Panc1 (cell line): ENCODE results near the gene CCDC192. TPM values are rescaled to one million over a fixed set of nuclear protein-coding genes. Genes with fewer than 3 reads are reported as not detected.

Experiments used
- ATAC-seq: fragments of 200-7000 bp; cut with Tn5 transposase; 2 replicates; pipeline ENCODE4 v1.9.1; 2020; ENCODE audit warnings: mild to moderate bottlenecking, moderate library complexity
- BruUV-seq: library from RNA; stranded (reverse); fragments of 400-500 nt; replicated peaks from 2 replicates; lab custom pipeline; 2021; lab: Mats Ljungman, UMichigan
- CTCF ChIA-PET: fragments of 300-600 bp; sonication (Branson Sonifier 250); formaldehyde crosslinking; loops from one replicate; lab custom pipeline; 2022; ENCODE audit warnings: antibody characterized with exemption; lab: Charles Lee
- POLR2A ChIA-PET: fragments of 300-600 bp; sonication (Branson Sonifier 250); formaldehyde crosslinking; loops from one replicate; lab custom pipeline; 2022; ENCODE audit warnings: antibody characterized with exemption; lab: Charles Lee
- DNase-seq: peaks from one replicate; pipeline ENCODE4 v3.0.0-alpha.2; 2010; ENCODE audit warnings: low read depth, low spot score
- H3K27ac ChIP-seq: 2 replicates; pipeline ENCODE4 v1.5.1; 2011; ENCODE audit warnings: mild to moderate bottlenecking, low read length, inconsistent platforms
- H3K27me3 ChIP-seq: fragments of 200-500 bp; sonication (Bioruptor generic); 2 replicates; pipeline ENCODE4 v1.6.0; 2014; ENCODE audit warnings: low read length, inconsistent platforms; ENCODE audit not compliant: control insufficient read depth, insufficient read depth
- H3K36me3 ChIP-seq: fragments of 200-500 bp; sonication (Bioruptor generic); 2 replicates; pipeline ENCODE4 v1.5.1; 2014; ENCODE audit warnings: inconsistent platforms, mild to moderate bottlenecking, low read length, moderate library complexity; ENCODE audit not compliant: control insufficient read depth, insufficient read depth
- H3K4me1 ChIP-seq: 2 replicates; pipeline ENCODE4 v1.5.1; 2011; ENCODE audit warnings: inconsistent platforms, mild to moderate bottlenecking, low read length, moderate library complexity; ENCODE audit not compliant: control insufficient read depth, insufficient read depth
- H3K4me3 ChIP-seq, 2 experiments: 2 replicates each; pipeline ENCODE4 v1.5.1; 2011 to 2012; ENCODE audit warnings: low read depth in 2 of 2, low read length in 2 of 2, mild to moderate bottlenecking in 2 of 2, inconsistent platforms in 1 of 2, moderate library complexity in 1 of 2
- H3K9me3 ChIP-seq: fragments of 200-500 bp; sonication (Bioruptor generic); 2 replicates; pipeline ENCODE4 v1.5.1; 2014; ENCODE audit warnings: low read depth, mild to moderate bottlenecking, inconsistent platforms, low read length, moderate library complexity; ENCODE audit not compliant: control insufficient read depth, insufficient read depth
- POLR2AphosphoS5 ChIP-seq: IDR thresholded peaks from 2 replicates; pipeline ENCODE4 v1.6.1; 2012; ENCODE audit warnings: mild to moderate bottlenecking, low read depth, low read length, moderate library complexity
- SIN3A ChIP-seq: IDR thresholded peaks from 2 replicates; pipeline ENCODE4 v1.6.1; 2012; ENCODE audit warnings: low read depth, mild to moderate bottlenecking, low read length, moderate library complexity, borderline replicate concordance; ENCODE audit not compliant: insufficient read depth
- TCF7L2 ChIP-seq: IDR thresholded peaks from 2 replicates; pipeline ENCODE4 v1.6.1; 2011; ENCODE audit warnings: mild to moderate bottlenecking, low read depth, low read length, inconsistent platforms
- in situ Hi-C: cut with HindIII; loops from 2 replicates; pipeline ENCODE4 v1.10.0; 2016; ENCODE audit warnings: low sequenced_read_pairs, low pct_unique_long_range_greater_than_20kb
- intact Hi-C: fragments of 100-400 bp; cut with micrococcal nuclease; formaldehyde crosslinking; loops from one replicate; pipeline ENCODE4 v1.10.0; 2022; ENCODE audit not compliant: unreplicated experiment
- total RNA-seq: library from RNA; stranded (reverse); gene quantifications from one replicate; pipeline ENCODE4 v1.2.1, GENCODE V29; 2021; ENCODE audit not compliant: unreplicated experiment
- TF ChIP-seq, protein P1 (sequence below), 2 experiments: IDR thresholded peaks; 2 replicates each; pipeline ENCODE4 v1.6.1; 2011 to 2012; ENCODE audit warnings: low read depth in 2 of 2, control low read depth in 1 of 2, low read length in 1 of 2, mild to moderate bottlenecking in 1 of 2, moderate library complexity in 1 of 2; ENCODE audit not compliant: insufficient read depth in 1 of 2
- TF ChIP-seq, protein P2 (sequence below): fragments of 450-650 bp; IDR thresholded peaks from 2 replicates; pipeline ENCODE4 v1.5.1; 2017; ENCODE audit warnings: mild to moderate bottlenecking

Gene CCDC192
- total RNA-seq, 1 experiment from 2014 or later, result not detected

DNA sequence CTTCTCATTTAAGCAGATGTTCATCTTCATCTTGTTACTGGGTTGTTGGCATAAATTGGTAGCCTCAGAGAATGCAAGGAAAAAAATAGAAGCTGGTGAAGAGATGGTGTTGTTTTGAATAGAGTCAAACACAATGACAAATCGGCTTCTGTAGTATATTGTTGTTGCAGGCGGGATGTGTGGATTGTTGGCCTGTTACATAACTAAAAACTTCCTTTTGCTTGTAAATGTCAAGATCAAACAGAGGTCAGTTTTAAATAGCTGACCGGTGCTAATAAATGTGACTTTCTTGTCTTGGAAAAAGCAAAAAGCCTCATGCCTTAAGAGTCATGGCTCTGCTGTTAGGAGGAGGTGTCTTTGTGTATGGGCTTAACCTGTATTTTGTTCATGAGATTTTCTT, 59.2 kb downstream of the CCDC192 start:
- Histone ChIP-seq H3K9me3 (no peaks in the 10 kb centered on the region), H3K4me1 (no peaks in the 10 kb centered on the region), H3K27me3 (no peaks in the 10 kb centered on the region), H3K27ac (no peak overlapping the region), H3K4me3 (no peak overlapping the region), H3K36me3 (no peaks in the 10 kb centered on the region)
- intact Hi-C loops, result no loop called here
- ChIA-PET CTCF (no interaction called here), POLR2A (no interaction called here)
- in situ Hi-C loops, result no loop called here
- DNase-seq (no peak), ATAC-seq (no peak)
- TF ChIP-seq, protein P1, sequence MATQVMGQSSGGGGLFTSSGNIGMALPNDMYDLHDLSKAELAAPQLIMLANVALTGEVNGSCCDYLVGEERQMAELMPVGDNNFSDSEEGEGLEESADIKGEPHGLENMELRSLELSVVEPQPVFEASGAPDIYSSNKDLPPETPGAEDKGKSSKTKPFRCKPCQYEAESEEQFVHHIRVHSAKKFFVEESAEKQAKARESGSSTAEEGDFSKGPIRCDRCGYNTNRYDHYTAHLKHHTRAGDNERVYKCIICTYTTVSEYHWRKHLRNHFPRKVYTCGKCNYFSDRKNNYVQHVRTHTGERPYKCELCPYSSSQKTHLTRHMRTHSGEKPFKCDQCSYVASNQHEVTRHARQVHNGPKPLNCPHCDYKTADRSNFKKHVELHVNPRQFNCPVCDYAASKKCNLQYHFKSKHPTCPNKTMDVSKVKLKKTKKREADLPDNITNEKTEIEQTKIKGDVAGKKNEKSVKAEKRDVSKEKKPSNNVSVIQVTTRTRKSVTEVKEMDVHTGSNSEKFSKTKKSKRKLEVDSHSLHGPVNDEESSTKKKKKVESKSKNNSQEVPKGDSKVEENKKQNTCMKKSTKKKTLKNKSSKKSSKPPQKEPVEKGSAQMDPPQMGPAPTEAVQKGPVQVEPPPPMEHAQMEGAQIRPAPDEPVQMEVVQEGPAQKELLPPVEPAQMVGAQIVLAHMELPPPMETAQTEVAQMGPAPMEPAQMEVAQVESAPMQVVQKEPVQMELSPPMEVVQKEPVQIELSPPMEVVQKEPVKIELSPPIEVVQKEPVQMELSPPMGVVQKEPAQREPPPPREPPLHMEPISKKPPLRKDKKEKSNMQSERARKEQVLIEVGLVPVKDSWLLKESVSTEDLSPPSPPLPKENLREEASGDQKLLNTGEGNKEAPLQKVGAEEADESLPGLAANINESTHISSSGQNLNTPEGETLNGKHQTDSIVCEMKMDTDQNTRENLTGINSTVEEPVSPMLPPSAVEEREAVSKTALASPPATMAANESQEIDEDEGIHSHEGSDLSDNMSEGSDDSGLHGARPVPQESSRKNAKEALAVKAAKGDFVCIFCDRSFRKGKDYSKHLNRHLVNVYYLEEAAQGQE (IDR thresholded peaks at IDR 0.05; ENCODE audit: insufficient read depth in 1 of 2, low read depth in 2 of 2, low read length in 1 of 2), result no peak
- TF ChIP-seq POLR2AphosphoS5 (no peak), TCF7L2 (no peak), SIN3A (no peak)
- TF ChIP-seq, protein P2, sequence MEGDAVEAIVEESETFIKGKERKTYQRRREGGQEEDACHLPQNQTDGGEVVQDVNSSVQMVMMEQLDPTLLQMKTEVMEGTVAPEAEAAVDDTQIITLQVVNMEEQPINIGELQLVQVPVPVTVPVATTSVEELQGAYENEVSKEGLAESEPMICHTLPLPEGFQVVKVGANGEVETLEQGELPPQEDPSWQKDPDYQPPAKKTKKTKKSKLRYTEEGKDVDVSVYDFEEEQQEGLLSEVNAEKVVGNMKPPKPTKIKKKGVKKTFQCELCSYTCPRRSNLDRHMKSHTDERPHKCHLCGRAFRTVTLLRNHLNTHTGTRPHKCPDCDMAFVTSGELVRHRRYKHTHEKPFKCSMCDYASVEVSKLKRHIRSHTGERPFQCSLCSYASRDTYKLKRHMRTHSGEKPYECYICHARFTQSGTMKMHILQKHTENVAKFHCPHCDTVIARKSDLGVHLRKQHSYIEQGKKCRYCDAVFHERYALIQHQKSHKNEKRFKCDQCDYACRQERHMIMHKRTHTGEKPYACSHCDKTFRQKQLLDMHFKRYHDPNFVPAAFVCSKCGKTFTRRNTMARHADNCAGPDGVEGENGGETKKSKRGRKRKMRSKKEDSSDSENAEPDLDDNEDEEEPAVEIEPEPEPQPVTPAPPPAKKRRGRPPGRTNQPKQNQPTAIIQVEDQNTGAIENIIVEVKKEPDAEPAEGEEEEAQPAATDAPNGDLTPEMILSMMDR, result no peak
- no TSS peak for BruUV-seq

DNA sequence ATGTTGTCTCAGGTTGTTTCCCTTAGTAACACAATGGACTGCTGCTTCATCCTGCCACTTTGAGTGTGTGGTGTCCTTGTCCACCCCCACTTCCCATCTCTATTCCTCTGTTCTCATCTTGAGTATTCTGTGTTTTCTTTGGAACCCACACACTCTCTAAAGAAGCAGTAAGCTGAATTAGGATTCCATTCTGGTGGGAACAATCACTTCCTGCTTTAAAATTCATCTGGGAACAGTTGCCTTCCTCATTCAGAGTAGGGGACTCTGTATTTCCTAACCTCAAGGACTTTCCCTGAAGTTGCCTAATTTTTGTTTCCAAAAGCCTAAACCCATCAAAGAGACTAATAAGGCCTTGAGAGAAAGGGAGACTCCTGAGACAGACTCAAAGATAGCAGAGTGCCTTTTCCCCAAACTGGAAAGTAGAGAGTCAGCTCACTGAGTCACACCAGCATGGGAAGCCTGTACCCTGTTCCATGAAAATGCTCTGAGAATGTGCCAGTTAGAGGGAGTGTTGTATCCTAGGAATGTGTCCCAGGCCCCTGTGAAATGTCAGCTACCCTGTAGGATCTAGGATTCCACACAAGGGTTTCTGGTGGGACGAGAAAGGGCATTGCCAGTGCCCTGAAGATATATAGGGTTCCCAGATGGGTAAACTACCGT, 63.6 kb downstream of the CCDC192 start:
- ATAC-seq, result no peak

More for the DNA sequence above, 63.6 kb downstream of the CCDC192 start:
- in situ Hi-C loops (no loop called here), intact Hi-C loops (no loop called here)
- no peak overlapping the region for H3K27ac ChIP-seq
- no peak overlapping the region for H3K4me3 ChIP-seq
- ChIA-PET CTCF (no interaction called here), POLR2A (no interaction called here)
- no peak for DNase-seq
- H3K36me3 ChIP-seq, result no peaks in the 10 kb centered on the region
- no peaks in the 10 kb centered on the region for H3K9me3 ChIP-seq
- H3K27me3 ChIP-seq, result no peaks in the 10 kb centered on the region
- no peaks in the 10 kb centered on the region for H3K4me1 ChIP-seq
- no TSS peak for BruUV-seq
- TF ChIP-seq POLR2AphosphoS5 (no peak), TCF7L2 (no peak), SIN3A (no peak)
- TF ChIP-seq, protein P1 (IDR thresholded peaks at IDR 0.05; ENCODE audit: insufficient read depth in 1 of 2, low read depth in 2 of 2, low read length in 1 of 2), result no peak
- TF ChIP-seq, protein P2, result no peak
